ENCODE results near the gene MTERF2.

- TF ChIP-seq, protein P1, sequence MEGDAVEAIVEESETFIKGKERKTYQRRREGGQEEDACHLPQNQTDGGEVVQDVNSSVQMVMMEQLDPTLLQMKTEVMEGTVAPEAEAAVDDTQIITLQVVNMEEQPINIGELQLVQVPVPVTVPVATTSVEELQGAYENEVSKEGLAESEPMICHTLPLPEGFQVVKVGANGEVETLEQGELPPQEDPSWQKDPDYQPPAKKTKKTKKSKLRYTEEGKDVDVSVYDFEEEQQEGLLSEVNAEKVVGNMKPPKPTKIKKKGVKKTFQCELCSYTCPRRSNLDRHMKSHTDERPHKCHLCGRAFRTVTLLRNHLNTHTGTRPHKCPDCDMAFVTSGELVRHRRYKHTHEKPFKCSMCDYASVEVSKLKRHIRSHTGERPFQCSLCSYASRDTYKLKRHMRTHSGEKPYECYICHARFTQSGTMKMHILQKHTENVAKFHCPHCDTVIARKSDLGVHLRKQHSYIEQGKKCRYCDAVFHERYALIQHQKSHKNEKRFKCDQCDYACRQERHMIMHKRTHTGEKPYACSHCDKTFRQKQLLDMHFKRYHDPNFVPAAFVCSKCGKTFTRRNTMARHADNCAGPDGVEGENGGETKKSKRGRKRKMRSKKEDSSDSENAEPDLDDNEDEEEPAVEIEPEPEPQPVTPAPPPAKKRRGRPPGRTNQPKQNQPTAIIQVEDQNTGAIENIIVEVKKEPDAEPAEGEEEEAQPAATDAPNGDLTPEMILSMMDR (conservative IDR thresholded peaks at IDR 0.05; ENCODE audit: low read depth, low read length) = no peak
- TF ChIP-seq EZH2 (IDR thresholded peaks at IDR 0.05; ENCODE audit: low read length, unreplicated experiment) = no peak
These were observed 41.6 kb downstream of the MTERF2 start for GRCh38 chr12:106945261-106945851.
